Right atrium auricular region (tissue), 2 donors: ENCODE measurements around the gene ZNF316. TPM values are rescaled to one million over a fixed set of nuclear protein-coding genes. Genes with fewer than 3 reads are reported as not detected.

ENCODE experiments used
- DNase-seq: peaks from one replicate; pipeline ENCODE4 v3.0.0-alpha.2; 2019; ENCODE audit warnings: low spot score
- H3K27ac ChIP-seq, 2 donors: fragments of 200-600 bp; sonication (generic); 1 replicate in 1 of 2; 2 replicates in 1 of 2; pipeline ENCODE4 v1.5.1; 2016 to 2019
- H3K27me3 ChIP-seq, 2 donors: fragments of 200-600 bp; sonication (generic); one replicate each; pipeline versions ENCODE4 v1.5.1 to v1.6.0; 2017 to 2019
- H3K36me3 ChIP-seq: fragments of 200-600 bp; sonication (generic); one replicate; pipeline ENCODE4 v1.5.1; 2016
- H3K4me1 ChIP-seq, 2 donors: fragments of 200-600 bp; sonication (generic); one replicate each; pipeline versions ENCODE4 v1.5.1 to v1.6.0; 2017 to 2019
- H3K4me3 ChIP-seq, 2 donors: fragments of 200-600 bp; sonication (generic); 1 replicate in 1 of 2; 2 replicates in 1 of 2; pipeline ENCODE4 v1.5.1; 2017 to 2019; ENCODE audit warnings: mild to moderate bottlenecking in 1 of 2, moderate library complexity in 1 of 2
- H3K9me3 ChIP-seq, 2 donors: fragments of 200-600 bp; sonication (generic); one replicate each; pipeline ENCODE4 v1.5.1; 2019
- total RNA-seq, 2 donors: library from RNA; depleted of rRNA; stranded (reverse); fragments of >200 nt; gene quantifications; one replicate each; pipeline ENCODE4 v1.1.0, GENCODE V29; 2016
- TF ChIP-seq, protein P1 (sequence below), 2 donors: fragments of 200-600 bp; sonication (generic); IDR thresholded peaks; one replicate each; pipeline ENCODE4 v1.5.1; 2019; ENCODE audit warnings: antibody characterized with exemption in 2 of 2

Gene ZNF316
- total RNA-seq, 2 donors from 2014 or later = 9.0 to 12.6 TPM

DNA sequence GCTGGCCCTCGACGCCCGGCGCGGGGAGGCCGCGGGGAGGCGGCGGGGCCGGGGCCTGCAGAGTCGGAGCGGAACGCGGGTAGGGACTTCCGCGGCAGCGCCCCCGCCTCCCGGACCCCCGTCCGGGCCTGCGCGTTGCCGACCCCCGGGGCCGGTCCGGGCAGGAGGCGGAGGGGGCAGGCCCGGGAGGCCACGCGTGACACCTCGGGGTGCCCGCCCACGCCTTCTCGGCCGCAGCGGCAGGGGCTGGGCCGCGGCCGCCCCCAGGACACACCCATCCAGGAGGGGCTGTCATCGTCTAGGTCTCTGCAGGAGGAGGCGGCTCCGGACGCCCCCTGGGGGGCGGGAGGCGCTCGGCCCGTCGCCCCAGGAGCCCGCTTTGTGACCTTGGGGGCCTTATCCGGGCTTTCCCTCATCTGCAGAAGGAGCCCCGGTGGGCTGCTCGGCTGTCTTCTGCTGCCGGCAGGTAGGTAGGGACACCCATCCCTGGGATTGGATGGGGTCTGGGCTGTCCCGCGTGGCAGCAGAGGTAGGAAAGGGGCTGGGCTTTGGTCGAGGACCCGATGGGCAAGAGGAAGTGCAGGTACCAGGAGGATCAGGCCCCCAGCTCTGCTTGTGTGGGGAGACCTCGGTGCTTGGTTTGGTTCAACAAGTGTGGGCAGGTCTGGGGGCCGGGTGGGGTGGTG, 569 bp downstream of the ZNF316 start:
- no peaks in the 10 kb centered on the region for H3K27me3 ChIP-seq
- H3K36me3 ChIP-seq = peaks cover 17% of the 10 kb centered on the region
- H3K27ac ChIP-seq = peak overlapping the region; percentile 37 to 46
- TF ChIP-seq, protein P1, sequence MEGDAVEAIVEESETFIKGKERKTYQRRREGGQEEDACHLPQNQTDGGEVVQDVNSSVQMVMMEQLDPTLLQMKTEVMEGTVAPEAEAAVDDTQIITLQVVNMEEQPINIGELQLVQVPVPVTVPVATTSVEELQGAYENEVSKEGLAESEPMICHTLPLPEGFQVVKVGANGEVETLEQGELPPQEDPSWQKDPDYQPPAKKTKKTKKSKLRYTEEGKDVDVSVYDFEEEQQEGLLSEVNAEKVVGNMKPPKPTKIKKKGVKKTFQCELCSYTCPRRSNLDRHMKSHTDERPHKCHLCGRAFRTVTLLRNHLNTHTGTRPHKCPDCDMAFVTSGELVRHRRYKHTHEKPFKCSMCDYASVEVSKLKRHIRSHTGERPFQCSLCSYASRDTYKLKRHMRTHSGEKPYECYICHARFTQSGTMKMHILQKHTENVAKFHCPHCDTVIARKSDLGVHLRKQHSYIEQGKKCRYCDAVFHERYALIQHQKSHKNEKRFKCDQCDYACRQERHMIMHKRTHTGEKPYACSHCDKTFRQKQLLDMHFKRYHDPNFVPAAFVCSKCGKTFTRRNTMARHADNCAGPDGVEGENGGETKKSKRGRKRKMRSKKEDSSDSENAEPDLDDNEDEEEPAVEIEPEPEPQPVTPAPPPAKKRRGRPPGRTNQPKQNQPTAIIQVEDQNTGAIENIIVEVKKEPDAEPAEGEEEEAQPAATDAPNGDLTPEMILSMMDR (IDR thresholded peaks at IDR 0.05) = peak in 1 of 2 donors; percentile 30
- peaks cover 0 to 21% of the 10 kb centered on the region in 2 donors for H3K4me1 ChIP-seq
- peak overlapping the region; percentile 73 to 91 for H3K4me3 ChIP-seq
- no peaks in the 10 kb centered on the region for H3K9me3 ChIP-seq
- no peak for DNase-seq

DNA sequence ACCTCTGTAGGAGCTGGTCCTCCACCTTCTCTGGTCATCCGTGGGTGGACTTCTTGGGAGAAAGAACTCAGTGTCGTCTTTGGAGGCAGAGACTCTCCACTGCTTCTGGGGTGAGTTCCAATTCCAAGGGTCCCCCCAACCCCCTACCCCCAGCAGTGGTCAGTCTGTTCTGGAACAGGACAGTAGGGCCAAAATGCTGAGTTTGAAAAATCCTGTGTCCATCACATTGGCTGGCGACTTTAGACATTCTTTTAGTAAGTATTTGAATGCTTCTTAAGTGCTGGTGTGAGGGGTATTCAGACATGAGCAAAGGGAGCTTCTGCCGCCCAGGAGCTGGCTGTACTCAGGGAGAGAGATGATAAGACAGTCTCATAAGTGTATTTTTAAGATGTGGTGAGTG, 1.9 kb downstream of the ZNF316 start:
- Histone ChIP-seq H3K36me3 (peaks cover 30% of the 10 kb centered on the region), H3K4me1 (peaks cover 0 to 21% of the 10 kb centered on the region in 2 donors), H3K27ac (no peak overlapping the region), H3K27me3 (no peaks in the 10 kb centered on the region), H3K9me3 (no peaks in the 10 kb centered on the region), H3K4me3 (no peak overlapping the region)
- TF ChIP-seq, protein P1 (IDR thresholded peaks at IDR 0.05) = no peak
- no peak for DNase-seq

- Histone ChIP-seq H3K27ac (no peak overlapping the region), H3K9me3 (no peaks in the 10 kb centered on the region), H3K4me3 (no peak overlapping the region), H3K4me1 (peaks cover 0 to 21% of the 10 kb centered on the region in 2 donors), H3K27me3 (no peaks in the 10 kb centered on the region), H3K36me3 (peaks cover 36% of the 10 kb centered on the region)
- DNase-seq = no peak
- TF ChIP-seq, protein P1 (IDR thresholded peaks at IDR 0.05) = no peak
Measured at GRCh38 chr7:6639627-6640026, 2.5 kb downstream of the ZNF316 start.

- Histone ChIP-seq H3K36me3 (peaks cover 43% of the 10 kb centered on the region), H3K4me1 (peaks cover 0 to 21% of the 10 kb centered on the region in 2 donors), H3K27me3 (no peaks in the 10 kb centered on the region), H3K4me3 (no peak overlapping the region), H3K27ac (no peak overlapping the region), H3K9me3 (no peaks in the 10 kb centered on the region)
- no peak for DNase-seq
- TF ChIP-seq, protein P1 (IDR thresholded peaks at IDR 0.05) = no peak
Measured at GRCh38 chr7:6640246-6640721, 3.2 kb downstream of the ZNF316 start.

- H3K36me3 ChIP-seq = peaks cover 51% of the 10 kb centered on the region
Measured at GRCh38 chr7:6641305-6642035, 4.4 kb downstream of the ZNF316 start.

More at GRCh38 chr7:6641305-6642035, 4.4 kb downstream of the ZNF316 start:
- DNase-seq = no peak
- Histone ChIP-seq H3K9me3 (no peaks in the 10 kb centered on the region), H3K4me1 (peaks cover 0 to 17% of the 10 kb centered on the region in 2 donors), H3K27me3 (no peaks in the 10 kb centered on the region), H3K4me3 (no peak overlapping the region), H3K27ac (no peak overlapping the region)
- TF ChIP-seq, protein P1 (IDR thresholded peaks at IDR 0.05) = no peak
